Spleen (tissue), 11 donors: ENCODE results near the gene PPP3CA. TPM values are rescaled to one million over a fixed set of nuclear protein-coding genes. Genes with fewer than 3 reads are reported as not detected.

Source experiments
- DNase-seq: peaks from one replicate; pipeline ENCODE4 v3.0.0-alpha.2; 2020
- H3K27ac ChIP-seq, 8 donors: fragments of 200-600 bp; sonication (generic) in 7 of 8; 1 replicate in 4 of 8; 2 replicates in 4 of 8; pipeline versions ENCODE4 v1.5.0 to v1.8.0; 2016 to 2021; ENCODE audit warnings: inconsistent platforms in 4 of 8, mild to moderate bottlenecking in 4 of 8, moderate library complexity in 1 of 8
- H3K27me3 ChIP-seq, 7 donors: fragments of 200-600 bp; sonication (generic) in 6 of 7; replicated peaks in 1 of 7; 1 replicate in 4 of 7; 2 replicates in 3 of 7; pipeline versions ENCODE4 v1.5.0 to v1.8.0; 2016 to 2021; ENCODE audit warnings: inconsistent platforms in 3 of 7, mild to moderate bottlenecking in 1 of 7
- H3K36me3 ChIP-seq, 6 donors: fragments of 200-600 bp; sonication (generic) in 5 of 6; 1 replicate in 4 of 6; 2 replicates in 2 of 6; pipeline versions ENCODE4 v1.5.0 to v1.8.0; 2016 to 2021; ENCODE audit warnings: inconsistent platforms in 2 of 6
- H3K4me1 ChIP-seq, 6 donors: fragments of 200-600 bp; sonication (generic) in 5 of 6; 1 replicate in 3 of 6; 2 replicates in 3 of 6; pipeline versions ENCODE4 v1.5.0 to v1.8.0; 2016 to 2021; ENCODE audit warnings: inconsistent platforms in 3 of 6
- H3K4me3 ChIP-seq, 8 donors: fragments of 200-600 bp; sonication (generic) in 7 of 8; 1 replicate in 4 of 8; 2 replicates in 4 of 8; pipeline versions ENCODE4 v1.5.0 to v1.8.0; 2016 to 2021; ENCODE audit warnings: inconsistent platforms in 4 of 8, mild to moderate bottlenecking in 4 of 8, moderate library complexity in 2 of 8
- H3K9me3 ChIP-seq, 8 donors: fragments of 200-600 bp; sonication (generic) in 7 of 8; 1 replicate in 4 of 8; 2 replicates in 4 of 8; pipeline versions ENCODE4 v1.5.0 to v1.8.0; 2016 to 2021; ENCODE audit warnings: inconsistent platforms in 4 of 8
- POLR2A ChIP-seq, 3 donors: fragments of 450-650 bp; IDR thresholded peaks; one replicate each; pipeline ENCODE4 v1.5.1; 2017; ENCODE audit warnings: antibody characterized with exemption in 3 of 3, mild to moderate bottlenecking in 1 of 3
- POLR2AphosphoS5 ChIP-seq, 3 donors: sonication (generic); formaldehyde crosslinking; IDR thresholded peaks; one replicate each; pipeline ENCODE4 v1.5.1; 2017; ENCODE audit warnings: antibody characterized with exemption in 3 of 3
- WGBS, 5 donors: extraction: QIAGEN DNeasy Blood & Tissue Kit in 3 of 5; methylation state at CpG; one replicate each; pipeline versions ENCODE4 v1.1.5 to v1.1.7; 2013 to 2018; 5-methylcytosine and 5-hydroxymethylcytosine counted together
- intact Hi-C: fragments of 100-400 bp; cut with DNase I; formaldehyde crosslinking; loops from one replicate; pipeline ENCODE4 v1.15.0; 2023; ENCODE audit warnings: low total_unique reads
- polyA plus RNA-seq, 3 donors: library from polyadenylated mRNA; stranded (reverse); fragments of 200-250 nt; gene quantifications; one replicate each; pipeline ENCODE4 v1.2.1, GENCODE V29; 2013
- total RNA-seq, 7 donors: library from RNA; depleted of rRNA in 3 of 7; stranded (reverse); fragments of >200 nt in 3 of 7; fragmentation: NEBNext Ultra II Directional in 4 of 7; extraction: Animal tissue kit (Norgen Biotek cat#: 25700) in 4 of 7; gene quantifications; one replicate each; pipeline versions ENCODE4 v1.1.0 to v1.2.1, GENCODE V29; 2016 to 2021
- TF ChIP-seq, protein P1 (sequence below), 11 experiments: fragments of 200-600 bp in 7 of 11; fragments of 450-650 bp in 4 of 11; sonication (generic) in 4 of 11; IDR thresholded peaks in 8 of 11; conservative IDR thresholded peaks in 3 of 11; 1 replicate in 7 of 11; 2 replicates in 4 of 11; pipeline versions ENCODE4 v1.4.0 to v1.8.0; 2016 to 2021; ENCODE audit warnings: antibody characterized with exemption in 11 of 11, inconsistent platforms in 4 of 11, mild to moderate bottlenecking in 1 of 11
- donor health status: healthy with polysubstance abuse.
- donor health status: DM: no; HTN: no; CAD: no; lungs with moderate emphysema.
- donor health status: DM: no; HTN: no; CAD: no.
- donor health status: Bipolar disorder and iron deficiency.
- donor health status: healthy.
- donor health status: DM: no; HTN: no; CAD: no.
- donor health status: DM: yes; HTN: yes; CAD: no.

Gene PPP3CA
- total and polyA plus RNA-seq, 10 donors: 15.5 to 50.0 (median 39.6) TPM

DNA sequence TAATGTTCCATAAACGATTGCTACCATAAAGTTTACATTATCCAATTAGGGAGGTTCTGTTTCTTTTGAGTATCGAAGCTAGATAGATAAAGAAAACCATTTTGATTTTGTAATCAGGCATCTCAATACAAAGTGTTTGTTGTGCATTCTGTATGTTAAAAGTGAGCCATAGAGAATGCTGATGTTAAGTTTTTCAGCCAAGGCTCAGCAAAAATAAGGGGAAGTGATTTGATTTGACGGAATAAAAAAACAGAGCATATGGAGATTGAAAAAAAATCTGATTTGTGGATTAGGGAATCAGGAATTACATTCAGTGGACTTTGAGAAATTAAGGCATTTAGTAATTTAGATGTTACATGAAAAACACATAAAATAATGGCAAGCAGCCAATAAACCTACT, 314.8 kb downstream of the PPP3CA start:
- intact Hi-C loops: no loop called here
- no peak for DNase-seq
- Histone ChIP-seq H3K27me3 (no peaks in the 10 kb centered on the region), H3K36me3 (peaks cover 0 to 39% (median 12%) of the 10 kb centered on the region in 6 donors), H3K4me3 (no peak overlapping the region), H3K9me3 (no peaks in the 10 kb centered on the region), H3K4me1 (peaks cover 0 to 14% (median 2%) of the 10 kb centered on the region in 6 donors), H3K27ac (no peak overlapping the region)
- TF ChIP-seq POLR2A (IDR thresholded peaks at IDR 0.05) (no peak), POLR2AphosphoS5 (IDR thresholded peaks at IDR 0.05) (no peak)
- TF ChIP-seq, protein P1, sequence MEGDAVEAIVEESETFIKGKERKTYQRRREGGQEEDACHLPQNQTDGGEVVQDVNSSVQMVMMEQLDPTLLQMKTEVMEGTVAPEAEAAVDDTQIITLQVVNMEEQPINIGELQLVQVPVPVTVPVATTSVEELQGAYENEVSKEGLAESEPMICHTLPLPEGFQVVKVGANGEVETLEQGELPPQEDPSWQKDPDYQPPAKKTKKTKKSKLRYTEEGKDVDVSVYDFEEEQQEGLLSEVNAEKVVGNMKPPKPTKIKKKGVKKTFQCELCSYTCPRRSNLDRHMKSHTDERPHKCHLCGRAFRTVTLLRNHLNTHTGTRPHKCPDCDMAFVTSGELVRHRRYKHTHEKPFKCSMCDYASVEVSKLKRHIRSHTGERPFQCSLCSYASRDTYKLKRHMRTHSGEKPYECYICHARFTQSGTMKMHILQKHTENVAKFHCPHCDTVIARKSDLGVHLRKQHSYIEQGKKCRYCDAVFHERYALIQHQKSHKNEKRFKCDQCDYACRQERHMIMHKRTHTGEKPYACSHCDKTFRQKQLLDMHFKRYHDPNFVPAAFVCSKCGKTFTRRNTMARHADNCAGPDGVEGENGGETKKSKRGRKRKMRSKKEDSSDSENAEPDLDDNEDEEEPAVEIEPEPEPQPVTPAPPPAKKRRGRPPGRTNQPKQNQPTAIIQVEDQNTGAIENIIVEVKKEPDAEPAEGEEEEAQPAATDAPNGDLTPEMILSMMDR (IDR thresholded peaks at IDR 0.05 in 8 of 11, conservative IDR thresholded peaks at IDR 0.05 in 3 of 11): no peak
- WGBS, 5 donors: 87 to 94% (median 93%) methylated on average over 3 of the region's 3 CpGs

DNA sequence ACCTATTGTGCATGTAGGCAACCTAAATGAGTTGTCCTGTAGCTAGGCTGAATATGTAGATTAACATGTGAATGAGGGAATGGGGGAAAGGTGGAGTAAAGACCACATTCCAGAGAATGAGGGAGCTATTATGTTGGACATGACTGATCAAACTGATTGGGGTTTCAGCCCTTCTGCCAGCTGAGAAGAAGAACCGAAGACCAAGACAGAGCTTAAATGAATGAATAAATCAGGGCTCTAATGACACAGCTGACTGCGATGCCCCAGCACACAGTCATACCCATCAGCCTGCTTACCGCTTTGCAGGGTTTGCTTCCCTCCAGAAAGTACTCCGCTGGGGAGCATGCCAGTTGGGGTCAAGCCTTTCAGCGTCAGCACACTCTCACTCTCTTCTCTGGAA, 315.4 kb downstream of the PPP3CA start:
- Histone ChIP-seq H3K9me3 (no peaks in the 10 kb centered on the region), H3K4me1 (peaks cover 0 to 9% (median 0%) of the 10 kb centered on the region in 6 donors), H3K27ac (no peak overlapping the region), H3K36me3 (peaks cover 0 to 34% (median 12%) of the 10 kb centered on the region in 6 donors), H3K27me3 (no peaks in the 10 kb centered on the region), H3K4me3 (no peak overlapping the region)
- TF ChIP-seq, protein P1 (IDR thresholded peaks at IDR 0.05 in 8 of 11, conservative IDR thresholded peaks at IDR 0.05 in 3 of 11): no peak
- TF ChIP-seq POLR2A (IDR thresholded peaks at IDR 0.05) (no peak), POLR2AphosphoS5 (IDR thresholded peaks at IDR 0.05) (no peak)
- 75 to 85% (median 78%) methylated on average over 5 of the region's 5 CpGs for WGBS, 5 donors
- DNase-seq: no peak
- intact Hi-C loops: no loop called here

DNA sequence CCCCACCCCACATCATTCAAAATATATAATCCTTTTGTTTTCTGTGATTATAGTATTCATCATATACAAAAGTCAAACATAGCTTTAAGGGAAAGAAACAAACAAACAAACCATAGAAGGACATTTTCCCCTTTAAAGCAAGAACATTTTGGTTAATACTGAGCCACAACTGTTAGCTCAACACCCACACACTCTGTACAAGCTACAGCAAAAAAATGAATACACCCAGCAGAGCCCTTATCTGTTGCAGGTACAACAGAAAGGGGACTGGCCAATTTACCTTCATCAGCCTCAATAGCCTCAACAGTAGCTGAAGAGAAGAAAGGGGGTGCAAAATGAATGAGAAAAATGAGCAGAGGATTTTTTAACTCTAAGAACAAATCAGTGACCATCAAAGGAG, 318.4 kb downstream of the PPP3CA start:
- DNase-seq: no peak
- TF ChIP-seq POLR2AphosphoS5 (IDR thresholded peaks at IDR 0.05): no peak
- TF ChIP-seq, protein P1 (IDR thresholded peaks at IDR 0.05 in 8 of 11, conservative IDR thresholded peaks at IDR 0.05 in 3 of 11): no peak
- no peak for TF ChIP-seq POLR2A (IDR thresholded peaks at IDR 0.05)
- Histone ChIP-seq H3K36me3 (peaks cover 0 to 47% (median 13%) of the 10 kb centered on the region in 6 donors), H3K9me3 (no peaks in the 10 kb centered on the region), H3K27me3 (no peaks in the 10 kb centered on the region), H3K27ac (no peak overlapping the region), H3K4me1 (no peaks in the 10 kb centered on the region), H3K4me3 (no peak overlapping the region)
- intact Hi-C loops: no loop called here

DNA sequence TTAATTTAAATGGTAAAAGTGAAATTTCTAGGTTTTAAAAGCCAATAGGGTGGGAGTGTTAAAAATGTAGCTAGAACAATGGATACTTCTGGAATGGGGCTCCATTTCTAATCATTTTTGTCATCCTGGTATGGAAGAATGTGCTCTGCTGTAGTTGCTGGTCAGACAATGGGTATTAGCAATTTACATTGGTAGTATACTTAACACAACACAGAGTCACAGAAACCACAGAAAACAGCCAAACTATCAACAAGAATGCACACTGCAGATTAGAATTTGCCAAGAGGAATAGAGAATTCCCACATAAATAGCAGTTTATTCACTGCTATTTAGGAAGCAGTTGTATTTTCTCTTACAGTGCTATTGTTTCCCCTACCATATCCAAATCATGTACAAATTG, 319.6 kb downstream of the PPP3CA start:
- no peak overlapping the region for H3K4me3 ChIP-seq
- no peak overlapping the region for H3K27ac ChIP-seq
- H3K9me3 ChIP-seq: no peaks in the 10 kb centered on the region
- H3K36me3 ChIP-seq: peaks cover 0 to 56% (median 13%) of the 10 kb centered on the region in 6 donors
- no peaks in the 10 kb centered on the region for H3K4me1 ChIP-seq
- intact Hi-C loops: no loop called here
- H3K27me3 ChIP-seq: no peaks in the 10 kb centered on the region
- DNase-seq: no peak
- TF ChIP-seq, protein P1 (IDR thresholded peaks at IDR 0.05 in 8 of 11, conservative IDR thresholded peaks at IDR 0.05 in 3 of 11): no peak
- TF ChIP-seq POLR2A (IDR thresholded peaks at IDR 0.05) (no peak), POLR2AphosphoS5 (IDR thresholded peaks at IDR 0.05) (no peak)
